Measurements from ENCODE around the gene TMEM98.
"Not testable (repeated sequence)": the region's sequence is repeated elsewhere in the genome, so short reads cannot be mapped to it uniquely, and the experiment has no call there.

Gene TMEM98

DNA sequence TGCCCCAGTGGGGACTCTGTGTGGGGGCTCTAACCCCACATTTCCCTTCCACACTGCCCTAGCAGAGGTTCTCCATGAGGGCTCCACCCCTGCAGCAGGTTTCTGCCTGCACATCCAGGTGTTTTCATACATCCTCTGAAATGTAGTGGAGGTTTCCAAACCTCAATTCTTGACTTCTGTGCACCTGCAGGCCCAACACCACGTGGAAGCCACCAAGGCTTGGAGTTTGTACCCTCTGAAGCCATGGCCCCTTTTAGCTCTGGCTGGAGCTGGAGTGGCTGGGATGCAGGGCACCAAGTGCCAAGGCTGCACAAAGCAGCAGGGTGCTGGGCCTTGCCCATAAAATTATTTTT lies 59.5 kb downstream of the TMEM98 start:
- DNase-seq = not testable (repeated sequence)

DNA sequence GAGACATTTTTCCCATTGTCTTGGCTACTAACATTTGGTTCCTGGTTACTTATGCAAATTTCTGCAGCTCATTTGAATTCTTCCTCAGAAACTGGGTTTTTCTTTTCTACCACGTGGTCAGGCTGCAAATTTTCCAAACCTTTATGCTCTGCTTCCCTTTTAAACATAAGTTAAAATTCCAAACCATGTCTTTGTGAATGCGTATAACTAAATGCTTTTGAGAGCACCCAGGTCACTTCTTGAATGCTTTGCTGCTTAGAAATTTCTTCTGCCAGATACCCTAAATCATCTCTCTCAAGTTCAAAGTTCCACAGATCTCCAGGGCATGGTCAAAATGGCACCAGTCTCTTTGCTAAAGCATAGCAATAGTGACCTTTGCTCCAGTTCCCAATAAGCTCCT lies 59.9 kb downstream of the TMEM98 start:
- DNase-seq = not testable (repeated sequence)

DNA sequence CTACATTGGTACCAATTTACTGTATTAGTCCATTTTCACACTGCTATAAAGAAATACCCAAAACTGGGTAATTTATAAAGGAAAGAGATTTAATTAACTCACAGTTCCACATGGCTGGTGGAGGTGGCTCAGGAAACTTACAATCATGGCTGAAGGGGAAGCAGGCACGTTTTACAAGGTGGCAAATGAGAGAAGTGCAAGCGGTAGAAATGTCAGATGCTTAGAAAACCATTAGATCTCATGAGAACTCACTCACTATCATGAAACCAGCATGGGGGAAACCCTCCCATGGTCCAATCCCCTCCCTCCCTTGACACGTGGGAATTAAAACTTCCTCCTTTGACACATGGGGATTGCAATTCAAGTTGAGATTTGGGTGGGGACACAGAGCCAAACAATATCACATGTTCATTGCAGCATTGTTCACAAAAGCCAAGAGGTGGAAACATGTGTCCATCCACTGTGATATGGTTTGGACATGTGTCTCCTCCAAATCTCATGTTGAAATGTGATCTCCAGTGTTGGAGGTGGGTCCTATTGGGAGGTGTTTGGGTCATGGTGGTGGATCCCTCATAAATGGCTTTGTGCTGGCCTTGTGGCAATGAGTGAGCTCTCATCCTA lies 60.6 kb downstream of the TMEM98 start:
- DNase-seq = no peak

DNA sequence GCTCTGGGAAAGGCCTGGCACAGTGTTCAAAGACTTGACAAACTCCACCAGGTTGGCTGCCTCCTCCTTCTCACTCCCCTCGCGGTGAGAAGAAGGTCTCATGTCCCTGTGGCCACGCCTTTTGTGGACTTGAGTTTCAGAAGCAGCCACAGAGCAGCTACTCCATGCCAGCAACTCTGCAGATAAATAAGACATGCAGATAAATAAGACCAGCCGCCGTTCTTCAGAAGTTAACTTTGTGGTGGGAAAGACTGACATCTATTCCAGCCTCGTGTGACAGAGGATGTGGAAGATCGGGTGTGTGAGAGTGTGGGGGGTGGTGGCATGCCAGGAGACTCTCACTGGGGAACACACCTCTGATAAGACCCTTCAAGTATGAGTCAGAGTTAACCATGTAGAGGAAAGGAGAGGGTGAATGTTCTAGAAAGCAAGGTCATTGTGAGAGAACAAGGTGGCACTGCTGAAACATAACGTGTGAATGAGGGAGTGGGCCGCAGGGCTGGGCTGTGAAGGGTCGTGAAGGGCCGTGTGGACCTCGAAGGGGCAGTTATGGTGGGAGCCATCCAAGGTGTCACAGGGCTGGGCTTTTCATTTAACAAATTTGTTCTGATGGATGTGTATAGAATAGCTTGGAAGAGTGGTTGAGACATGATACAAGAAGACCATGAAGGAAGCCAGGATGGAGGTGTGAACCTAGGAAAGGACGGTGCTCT lies 64.5 kb downstream of the TMEM98 start:
- no peak for DNase-seq

DNA sequence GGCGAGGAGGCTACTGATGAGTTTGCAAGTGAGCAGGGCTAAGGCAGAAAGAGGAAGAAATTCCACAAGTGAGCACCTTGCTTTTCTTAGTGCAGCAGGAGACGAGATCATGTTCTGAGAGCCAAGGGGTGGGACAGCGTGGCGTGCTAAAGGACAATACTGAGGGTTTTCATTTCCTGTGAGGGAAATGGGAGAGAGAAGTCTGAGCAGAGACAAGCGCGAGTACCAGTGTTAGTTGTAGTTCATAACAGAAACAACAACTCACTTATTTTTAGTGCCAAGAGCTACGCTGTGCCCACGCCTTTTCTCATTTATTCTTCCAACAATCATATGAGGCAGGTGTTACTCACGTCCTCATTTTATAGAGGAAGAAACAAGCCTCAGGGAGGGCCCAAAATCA lies 66.0 kb downstream of the TMEM98 start:
- no peak for DNase-seq

Measured in kidney glomerular epithelial cell (primary cell).